DOHH2 (cell line): ENCODE results near the gene MFN1.
"Not testable (repeated sequence)": the region's sequence is repeated elsewhere in the genome, so short reads cannot be mapped to it uniquely, and the experiment has no call there.

ENCODE experiments used
- H3F3A ChIP-seq: fragments of 200-600 bp; sonication (generic), shearing (Covaris generic); 2 replicates; pipeline ENCODE4 v1.6.0; 2016; ENCODE audit warnings: antibody characterized with exemption, mild to moderate bottlenecking; ENCODE audit not compliant: control insufficient read depth, insufficient read depth
- H3K27ac ChIP-seq: fragments of 200-600 bp; sonication (generic); 2 replicates; pipeline ENCODE4 v1.5.1; 2014; ENCODE audit warnings: low read depth, mild to moderate bottlenecking, low read length, moderate library complexity
- H3K27me3 ChIP-seq: fragments of 200-600 bp; sonication (generic); 2 replicates; pipeline ENCODE4 v1.6.1; 2014; ENCODE audit warnings: mild to moderate bottlenecking, low read length, mixed read lengths; ENCODE audit not compliant: control insufficient read depth
- H3K36me3 ChIP-seq: fragments of 200-600 bp; sonication (generic); 2 replicates; pipeline ENCODE4 v1.6.1; 2014; ENCODE audit warnings: mild to moderate bottlenecking, low read length, moderate library complexity, mixed read lengths; ENCODE audit not compliant: control insufficient read depth
- H3K4me1 ChIP-seq: fragments of 200-600 bp; sonication (generic); 2 replicates; pipeline ENCODE4 v1.6.1; 2014; ENCODE audit warnings: mild to moderate bottlenecking, low read length, mixed read lengths; ENCODE audit not compliant: control insufficient read depth
- H3K4me2 ChIP-seq: fragments of 200-600 bp; sonication (generic); 2 replicates; pipeline ENCODE4 v1.6.0; 2014; ENCODE audit warnings: mild to moderate bottlenecking, low read length, moderate library complexity
- H3K4me3 ChIP-seq: fragments of 200-600 bp; sonication (generic); 2 replicates; pipeline ENCODE4 v1.5.1; 2014; ENCODE audit warnings: mild to moderate bottlenecking, low read length, mixed read lengths
- H3K79me2 ChIP-seq: fragments of 200-600 bp; sonication (generic); 2 replicates; pipeline ENCODE4 v1.6.1; 2014; ENCODE audit warnings: mild to moderate bottlenecking, low read length, mixed read lengths; ENCODE audit not compliant: control insufficient read depth
- H3K9me2 ChIP-seq: fragments of 200-600 bp; sonication (generic); replicated peaks from 2 replicates; pipeline ENCODE4 v1.6.1; 2014; ENCODE audit warnings: mild to moderate bottlenecking, low read length, mixed read lengths; ENCODE audit not compliant: control insufficient read depth
- H3K9me3 ChIP-seq: fragments of 200-600 bp; sonication (generic); 2 replicates; pipeline ENCODE4 v1.6.1; 2014; ENCODE audit warnings: antibody characterized with exemption, low read length, mixed read lengths; ENCODE audit not compliant: control insufficient read depth, insufficient read depth
- H4K20me1 ChIP-seq: fragments of 200-600 bp; sonication (generic); 2 replicates; pipeline ENCODE4 v1.6.0; 2014; ENCODE audit warnings: low read depth, mild to moderate bottlenecking, antibody characterized with exemption, low read length, moderate library complexity; ENCODE audit not compliant: control insufficient read depth, insufficient read depth
- EZH2phosphoT487 ChIP-seq: fragments of 200-600 bp; sonication (generic); IDR thresholded peaks from 2 replicates; pipeline ENCODE4 v1.6.1; 2017; ENCODE audit warnings: borderline replicate concordance, mild to moderate bottlenecking, antibody characterized with exemption, low read length, moderate library complexity, mixed read lengths
- TF ChIP-seq, protein P1 (sequence below): fragments of 200-600 bp; sonication (generic); IDR thresholded peaks from one replicate; pipeline ENCODE4 v1.5.1; 2014; ENCODE audit warnings: antibody characterized with exemption, mild to moderate bottlenecking, low read depth, low read length; ENCODE audit not compliant: poor library complexity, severe bottlenecking

MFN1 gene

DNA sequence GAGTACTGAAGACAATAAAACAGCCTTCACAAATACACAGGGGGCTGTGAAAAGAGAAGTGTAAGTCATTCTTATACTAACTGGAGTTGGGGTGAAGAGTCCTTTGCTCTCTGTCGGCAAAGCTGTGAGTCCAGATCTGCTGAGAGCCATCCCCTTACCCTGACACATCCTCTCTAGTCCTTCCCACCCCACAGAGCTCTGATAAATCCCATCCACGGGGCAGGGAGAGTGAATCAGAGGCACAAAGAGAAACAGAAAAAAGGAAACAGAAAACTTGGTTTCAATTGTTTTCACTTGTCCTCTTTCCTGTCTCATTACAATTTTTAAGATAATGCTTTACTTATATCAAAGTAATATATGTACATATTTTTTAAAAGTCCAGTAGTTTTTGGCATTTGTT lies 42.9 kb upstream of the MFN1 start:
- Histone ChIP-seq H4K20me1 (no peaks in the 10 kb centered on the region), H3F3A (no peaks in the 10 kb centered on the region), H3K27ac (no peak overlapping the region), H3K4me1 (peaks cover 9% of the 10 kb centered on the region), H3K27me3 (no peaks in the 10 kb centered on the region), H3K4me2 (no peak overlapping the region), H3K9me3 (no peaks in the 10 kb centered on the region), H3K4me3 (no peak overlapping the region), H3K9me2 (no peaks in the 10 kb centered on the region), H3K36me3 (no peaks in the 10 kb centered on the region), H3K79me2 (no peaks in the 10 kb centered on the region)
- TF ChIP-seq EZH2phosphoT487, result no peak
- TF ChIP-seq, protein P1, sequence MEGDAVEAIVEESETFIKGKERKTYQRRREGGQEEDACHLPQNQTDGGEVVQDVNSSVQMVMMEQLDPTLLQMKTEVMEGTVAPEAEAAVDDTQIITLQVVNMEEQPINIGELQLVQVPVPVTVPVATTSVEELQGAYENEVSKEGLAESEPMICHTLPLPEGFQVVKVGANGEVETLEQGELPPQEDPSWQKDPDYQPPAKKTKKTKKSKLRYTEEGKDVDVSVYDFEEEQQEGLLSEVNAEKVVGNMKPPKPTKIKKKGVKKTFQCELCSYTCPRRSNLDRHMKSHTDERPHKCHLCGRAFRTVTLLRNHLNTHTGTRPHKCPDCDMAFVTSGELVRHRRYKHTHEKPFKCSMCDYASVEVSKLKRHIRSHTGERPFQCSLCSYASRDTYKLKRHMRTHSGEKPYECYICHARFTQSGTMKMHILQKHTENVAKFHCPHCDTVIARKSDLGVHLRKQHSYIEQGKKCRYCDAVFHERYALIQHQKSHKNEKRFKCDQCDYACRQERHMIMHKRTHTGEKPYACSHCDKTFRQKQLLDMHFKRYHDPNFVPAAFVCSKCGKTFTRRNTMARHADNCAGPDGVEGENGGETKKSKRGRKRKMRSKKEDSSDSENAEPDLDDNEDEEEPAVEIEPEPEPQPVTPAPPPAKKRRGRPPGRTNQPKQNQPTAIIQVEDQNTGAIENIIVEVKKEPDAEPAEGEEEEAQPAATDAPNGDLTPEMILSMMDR, result no peak

DNA sequence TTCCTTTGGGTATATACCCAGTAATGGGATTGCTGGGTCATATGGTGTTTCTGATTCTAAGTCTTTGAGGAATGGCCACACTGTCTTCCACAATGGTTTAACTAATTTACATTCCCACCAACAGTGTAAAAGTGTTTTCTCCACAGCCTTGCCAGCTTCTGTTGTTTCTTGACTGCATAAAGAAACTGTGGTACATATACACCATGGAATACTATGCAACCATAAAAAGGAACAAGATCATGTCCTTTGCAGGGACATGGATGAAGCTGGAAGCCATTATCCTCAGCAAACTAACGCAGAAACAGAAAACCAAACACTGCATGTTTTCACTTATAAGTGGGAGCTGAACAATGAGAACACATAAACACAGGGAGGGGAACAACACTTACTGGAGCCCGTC lies 40.1 kb upstream of the MFN1 start:
- not testable (repeated sequence) for H3K4me3 ChIP-seq, H3K4me2 ChIP-seq, H3K36me3 ChIP-seq, H3K27me3 ChIP-seq, H3F3A ChIP-seq, H3K9me3 ChIP-seq, H3K9me2 ChIP-seq, H4K20me1 ChIP-seq, H3K27ac ChIP-seq, H3K79me2 ChIP-seq
- peaks cover 13% of the 10 kb centered on the region for H3K4me1 ChIP-seq

DNA sequence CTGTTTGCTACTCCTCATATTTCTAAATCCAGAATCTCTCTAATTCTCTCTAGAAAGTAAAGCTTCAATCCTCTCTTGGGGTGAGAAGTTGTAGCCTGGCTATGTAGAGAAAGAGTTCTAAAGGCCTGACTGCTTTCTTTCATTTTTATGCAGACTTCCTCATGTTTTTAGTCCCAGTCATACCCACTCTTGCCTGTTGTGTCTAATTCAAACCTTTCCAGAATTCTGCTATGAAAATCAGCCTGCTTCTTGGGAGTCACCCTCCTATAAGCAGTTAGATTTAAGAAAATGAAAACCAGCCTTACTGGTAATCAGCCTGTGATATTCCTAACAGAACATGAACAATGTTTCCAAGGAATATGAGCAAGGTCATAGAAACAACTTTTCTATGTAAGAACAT lies 39.5 kb upstream of the MFN1 start:
- H3K79me2 ChIP-seq, result no peaks in the 10 kb centered on the region
- no peaks in the 10 kb centered on the region for H3F3A ChIP-seq
- no peak overlapping the region for H3K27ac ChIP-seq
- H3K4me1 ChIP-seq, result peaks cover 13% of the 10 kb centered on the region
- H3K9me2 ChIP-seq, result no peaks in the 10 kb centered on the region
- TF ChIP-seq, protein P1, result no peak
- no peak for TF ChIP-seq EZH2phosphoT487
- no peaks in the 10 kb centered on the region for H3K27me3 ChIP-seq
- H4K20me1 ChIP-seq, result no peaks in the 10 kb centered on the region
- no peaks in the 10 kb centered on the region for H3K36me3 ChIP-seq
- no peaks in the 10 kb centered on the region for H3K9me3 ChIP-seq
- H3K4me3 ChIP-seq, result no peak overlapping the region
- no peak overlapping the region for H3K4me2 ChIP-seq

DNA sequence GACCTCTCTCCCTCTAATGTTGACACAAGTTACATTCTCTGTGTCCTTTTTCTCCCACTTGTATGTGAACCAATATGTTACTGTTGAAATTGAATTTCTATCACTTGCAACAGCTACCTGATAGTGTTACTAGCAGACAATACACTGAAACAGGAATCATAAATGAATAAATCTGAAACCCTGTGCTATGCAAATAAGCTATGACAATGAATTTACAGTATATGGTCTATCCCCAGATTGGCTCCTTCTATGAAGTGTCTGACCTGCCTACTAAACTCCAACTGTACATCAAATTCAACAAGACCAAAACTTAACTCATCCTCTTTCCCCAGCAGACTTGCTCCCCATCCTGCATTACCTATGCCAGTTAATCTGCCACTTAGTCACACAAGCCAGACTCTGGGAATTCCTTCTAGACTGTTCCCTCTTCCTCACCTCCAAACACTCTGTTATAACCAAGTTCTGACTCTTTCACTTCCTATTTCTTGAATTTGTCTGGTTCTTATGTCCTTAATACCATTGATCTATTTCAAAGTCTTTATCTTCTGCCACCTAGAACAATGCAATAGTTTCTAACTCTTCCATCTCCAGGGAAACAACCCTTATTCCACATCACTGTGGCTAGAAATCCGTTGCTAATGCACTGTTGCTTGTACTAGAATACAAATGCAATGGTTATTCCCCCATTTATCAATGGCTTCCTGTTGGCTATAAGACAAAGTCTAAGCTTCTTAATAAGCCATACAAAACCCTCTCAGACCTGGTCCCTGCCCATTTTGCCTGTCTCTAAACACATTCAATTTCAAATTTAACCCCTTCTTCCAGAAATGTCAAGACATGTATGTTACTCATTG lies 38.1 kb upstream of the MFN1 start:
- H3K4me2 ChIP-seq, result no peak overlapping the region

More for the DNA sequence above, 38.1 kb upstream of the MFN1 start:
- H3K9me2 ChIP-seq, result no peaks in the 10 kb centered on the region
- no peaks in the 10 kb centered on the region for H4K20me1 ChIP-seq
- H3K4me3 ChIP-seq, result no peak overlapping the region
- no peaks in the 10 kb centered on the region for H3K27me3 ChIP-seq
- TF ChIP-seq EZH2phosphoT487, result no peak
- TF ChIP-seq, protein P1, result no peak
- peaks cover 13% of the 10 kb centered on the region for H3K4me1 ChIP-seq
- H3K79me2 ChIP-seq, result no peaks in the 10 kb centered on the region
- no peaks in the 10 kb centered on the region for H3F3A ChIP-seq
- H3K27ac ChIP-seq, result no peak overlapping the region
- no peaks in the 10 kb centered on the region for H3K36me3 ChIP-seq
- no peaks in the 10 kb centered on the region for H3K9me3 ChIP-seq
